SK-N-SH (cell line): ENCODE measurements around the gene PTPMT1.

ENCODE experiments used
- CTCF ChIP-seq: fragments of 200-600 bp; sonication (generic); IDR thresholded peaks from 2 replicates; pipeline ENCODE4 v1.6.1; 2017; ENCODE audit warnings: antibody characterized with exemption, mild to moderate bottlenecking, moderate library complexity
- EP300 ChIP-seq, 2 experiments: IDR thresholded peaks; 2 replicates each; pipeline versions ENCODE4 v1.4.0 to v1.6.1; 2012; ENCODE audit warnings: borderline replicate concordance in 1 of 2, low read depth in 1 of 2, low read length in 1 of 2
- EZH2phosphoT487 ChIP-seq: fragments of 200-600 bp; sonication (generic); IDR thresholded peaks from 2 replicates; pipeline ENCODE4 v1.6.1; 2017; ENCODE audit warnings: low read depth, mixed run types, mild to moderate bottlenecking, antibody characterized with exemption, moderate library complexity, borderline replicate concordance
- FOSL2 ChIP-seq: IDR thresholded peaks from 2 replicates; pipeline ENCODE4 v1.4.0; 2012; ENCODE audit warnings: low read depth, mild to moderate bottlenecking, moderate library complexity, borderline replicate concordance
- GABPA ChIP-seq: IDR thresholded peaks from 2 replicates; pipeline ENCODE4 v1.4.0; 2012; ENCODE audit warnings: low read depth, mild to moderate bottlenecking
- JUND ChIP-seq: IDR thresholded peaks from 2 replicates; pipeline ENCODE4 v1.4.0; 2012
- PBX3 ChIP-seq: IDR thresholded peaks from 2 replicates; pipeline ENCODE4; 2012
- POLR2AphosphoS5 ChIP-seq: IDR thresholded peaks from 2 replicates; pipeline ENCODE4 v1.6.1; 2012; ENCODE audit warnings: low read depth, low read length
- RAD21 ChIP-seq: IDR thresholded peaks from 2 replicates; pipeline ENCODE4 v1.6.1; 2012; ENCODE audit warnings: mild to moderate bottlenecking, low read length
- REST ChIP-seq: IDR thresholded peaks from 2 replicates; pipeline ENCODE4 v1.6.1; 2012; ENCODE audit warnings: mild to moderate bottlenecking, low read depth, low read length, moderate library complexity
- SIN3A ChIP-seq: IDR thresholded peaks from 2 replicates; pipeline ENCODE4 v1.6.1; 2012; ENCODE audit warnings: low read depth, mild to moderate bottlenecking, low read length, moderate library complexity, borderline replicate concordance
- TAF1 ChIP-seq: IDR thresholded peaks from 2 replicates; pipeline ENCODE4 v1.6.1; 2012; ENCODE audit warnings: low read depth, mild to moderate bottlenecking, low read length, moderate library complexity, borderline replicate concordance
- USF2 ChIP-seq: fragments of 150-350 bp; IDR thresholded peaks from 2 replicates; pipeline ENCODE4 v1.6.1; 2017; ENCODE audit warnings: antibody characterized with exemption, low read length, low read depth, borderline replicate concordance
- YY1 ChIP-seq: IDR thresholded peaks from 2 replicates; pipeline ENCODE4 v1.4.0; 2012; ENCODE audit warnings: low read depth, mild to moderate bottlenecking

- TF ChIP-seq CTCF (no peak), EZH2phosphoT487 (no peak), POLR2AphosphoS5 (no peak), EP300 (IDR thresholded peaks at IDR 0.05; ENCODE audit: borderline replicate concordance in 1 of 2, low read depth in 1 of 2, low read length in 1 of 2) (no peak), JUND (no peak), REST (no peak), RAD21 (no peak), YY1 (no peak), FOSL2 (no peak), TAF1 (no peak), SIN3A (no peak), GABPA (no peak), PBX3 (no peak), USF2 (no peak)
Measured at GRCh38 chr11:47606731-47607130, 41.3 kb downstream of the PTPMT1 start.
